DMS 273 (cell line): ENCODE results near the gene NDOR1.

ENCODE experiments used
- DNase-seq: peaks from one replicate; lab custom pipeline; 2025; ENCODE audit not compliant: unreplicated experiment; lab: John Stamatoyannopoulos, UW

Gene NDOR1

GRCh38 chr9:137205126-137206069, at the start of gene NDOR1, which contains the start of gene TMEM203:
Gene NDOR1, plus strand, starts transcription at chr9:137205700. Its CDS starts 78 bp downstream, at chr9:137205778.
Gene TMEM203, minus strand, starts transcription at chr9:137205648. Its CDS starts 234 bp downstream, at chr9:137205414.
- DNase-seq = peak; percentile 95

GRCh38 chr9:137156567-137157375, 48.7 kb upstream of the NDOR1 start:
- DNase-seq = no peak

GRCh38 chr9:137157618-137158415, 47.7 kb upstream of the NDOR1 start:
- DNase-seq = peak; percentile 75

GRCh38 chr9:137158625-137159024, 46.9 kb upstream of the NDOR1 start:
- no peak for DNase-seq

- no peak for DNase-seq
Measured at GRCh38 chr9:137159105-137160053, 46.1 kb upstream of the NDOR1 start.

- no peak for DNase-seq
Measured at GRCh38 chr9:137160054-137160425, 45.5 kb upstream of the NDOR1 start.

- peak; percentile 65 for DNase-seq
Measured at GRCh38 chr9:137160716-137161557, 44.6 kb upstream of the NDOR1 start.

GRCh38 chr9:137161558-137162486, 43.7 kb upstream of the NDOR1 start:
- peak; percentile 65 for DNase-seq

- no peak for DNase-seq
Measured at GRCh38 chr9:137162505-137163364, 42.8 kb upstream of the NDOR1 start.

GRCh38 chr9:137163365-137163715, 42.2 kb upstream of the NDOR1 start:
- no peak for DNase-seq

GRCh38 chr9:137163805-137164204, 41.7 kb upstream of the NDOR1 start:
- DNase-seq = no peak

GRCh38 chr9:137164370-137165249, 40.9 kb upstream of the NDOR1 start:
- no peak for DNase-seq

- no peak for DNase-seq
Measured at GRCh38 chr9:137165250-137165836, 40.2 kb upstream of the NDOR1 start.

GRCh38 chr9:137166380-137167229, 38.9 kb upstream of the NDOR1 start:
- no peak for DNase-seq

- DNase-seq = peak; percentile 56
Measured at GRCh38 chr9:137167277-137167746, 38.2 kb upstream of the NDOR1 start.
